Osteoblast (primary cell): ENCODE data around the gene ORAI2. TPM values are rescaled to one million over a fixed set of nuclear protein-coding genes. Genes with fewer than 3 reads are reported as not detected.

Source experiments
- DNase-seq: peaks from one replicate; pipeline ENCODE4 v3.0.0; 2011; ENCODE audit warnings: low spot score, mixed read lengths; ENCODE audit not compliant: insufficient read length; ENCODE audit errors: missing footprints
- H2AFZ ChIP-seq: 2 replicates; pipeline ENCODE4 v1.6.0; 2011; ENCODE audit warnings: mild to moderate bottlenecking, low read length
- H3K27ac ChIP-seq: 2 replicates; pipeline ENCODE4 v1.5.1; 2011; ENCODE audit warnings: mild to moderate bottlenecking, low read depth, low read length, moderate library complexity
- H3K27me3 ChIP-seq: 2 replicates; pipeline ENCODE4 v1.6.0; 2012; ENCODE audit warnings: mild to moderate bottlenecking, control low read depth, inconsistent platforms, low read length, moderate library complexity; ENCODE audit not compliant: insufficient read depth
- H3K36me3 ChIP-seq: 2 replicates; pipeline ENCODE4 v1.5.1; 2011; ENCODE audit warnings: mild to moderate bottlenecking, low read length, control low read depth, moderate library complexity; ENCODE audit not compliant: insufficient read depth
- H3K4me1 ChIP-seq: 2 replicates; pipeline ENCODE4 v1.5.1; 2011; ENCODE audit warnings: mild to moderate bottlenecking, low read length, control low read depth, moderate library complexity; ENCODE audit not compliant: insufficient read depth
- H3K4me2 ChIP-seq: 2 replicates; pipeline ENCODE4 v1.6.0; 2011; ENCODE audit warnings: mild to moderate bottlenecking, low read length; ENCODE audit not compliant: insufficient read depth
- H3K4me3 ChIP-seq: fragments of 200-600 bp; sonication (generic); 3 replicates; pipeline ENCODE4 v1.5.1; 2012; ENCODE audit warnings: mild to moderate bottlenecking, low read length, inconsistent platforms; ENCODE audit not compliant: insufficient read depth
- H3K79me2 ChIP-seq: 2 replicates; pipeline ENCODE4 v1.6.0; 2012; ENCODE audit warnings: mild to moderate bottlenecking, low read length, control low read depth, inconsistent platforms; ENCODE audit not compliant: insufficient read depth
- H3K9me3 ChIP-seq: 2 replicates; pipeline ENCODE4 v1.5.1; 2011; ENCODE audit warnings: low read depth, low read length, control low read depth
- H4K20me1 ChIP-seq: 2 replicates; pipeline ENCODE4 v1.6.0; 2012; ENCODE audit warnings: mild to moderate bottlenecking, low read length, control low read depth; ENCODE audit not compliant: insufficient read depth
- total RNA-seq: library from RNA; depleted of rRNA; stranded (reverse); fragments of >200 nt; gene quantifications from 2 replicates; pipeline ENCODE4 v1.2.3, GENCODE V29; 2012
- TF ChIP-seq, protein P1 (sequence below): IDR thresholded peaks from 2 replicates; pipeline ENCODE4 v1.5.1; 2011; ENCODE audit warnings: mild to moderate bottlenecking, low read depth, low read length, moderate library complexity; ENCODE audit errors: extremely low read depth

ORAI2 gene
- total RNA-seq, 1 donor: 44.2 TPM

DNA sequence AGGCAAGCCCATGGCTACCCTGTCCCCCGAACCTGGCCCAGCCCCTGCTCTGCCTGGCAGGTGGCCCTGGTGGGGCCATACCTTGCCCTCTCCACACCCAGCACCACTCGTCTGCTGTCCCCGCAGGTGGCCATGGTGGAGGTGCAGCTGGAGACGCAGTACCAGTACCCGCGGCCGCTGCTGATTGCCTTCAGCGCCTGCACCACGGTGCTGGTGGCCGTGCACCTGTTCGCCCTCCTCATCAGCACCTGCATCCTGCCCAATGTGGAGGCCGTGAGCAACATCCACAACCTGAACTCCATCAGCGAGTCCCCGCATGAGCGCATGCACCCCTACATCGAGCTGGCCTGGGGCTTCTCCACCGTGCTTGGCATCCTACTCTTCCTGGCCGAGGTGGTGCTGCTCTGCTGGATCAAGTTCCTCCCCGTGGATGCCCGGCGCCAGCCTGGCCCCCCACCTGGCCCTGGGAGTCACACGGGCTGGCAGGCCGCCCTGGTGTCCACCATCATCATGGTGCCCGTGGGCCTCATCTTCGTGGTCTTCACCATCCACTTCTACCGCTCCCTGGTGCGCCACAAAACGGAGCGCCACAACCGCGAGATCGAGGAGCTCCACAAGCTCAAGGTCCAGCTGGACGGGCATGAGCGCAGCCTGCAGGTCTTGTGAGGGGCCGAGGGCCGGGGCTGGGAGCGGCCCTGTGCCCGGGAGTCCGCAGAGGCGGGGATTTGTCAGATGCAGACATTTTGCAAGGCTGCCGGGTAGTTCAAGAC is 13.2 kb downstream of the ORAI2 start:
- Histone ChIP-seq H3K9me3 (no peaks in the 10 kb centered on the region), H3K27me3 (no peaks in the 10 kb centered on the region), H3K4me1 (peaks cover 5% of the 10 kb centered on the region), H2AFZ (no peak overlapping the region), H3K4me3 (no peak overlapping the region), H3K27ac (no peak overlapping the region), H3K4me2 (no peak overlapping the region), H4K20me1 (peaks cover 5% of the 10 kb centered on the region), H3K36me3 (peaks cover 19% of the 10 kb centered on the region), H3K79me2 (no peaks in the 10 kb centered on the region)
- DNase-seq: peak; percentile 27
- TF ChIP-seq, protein P1, sequence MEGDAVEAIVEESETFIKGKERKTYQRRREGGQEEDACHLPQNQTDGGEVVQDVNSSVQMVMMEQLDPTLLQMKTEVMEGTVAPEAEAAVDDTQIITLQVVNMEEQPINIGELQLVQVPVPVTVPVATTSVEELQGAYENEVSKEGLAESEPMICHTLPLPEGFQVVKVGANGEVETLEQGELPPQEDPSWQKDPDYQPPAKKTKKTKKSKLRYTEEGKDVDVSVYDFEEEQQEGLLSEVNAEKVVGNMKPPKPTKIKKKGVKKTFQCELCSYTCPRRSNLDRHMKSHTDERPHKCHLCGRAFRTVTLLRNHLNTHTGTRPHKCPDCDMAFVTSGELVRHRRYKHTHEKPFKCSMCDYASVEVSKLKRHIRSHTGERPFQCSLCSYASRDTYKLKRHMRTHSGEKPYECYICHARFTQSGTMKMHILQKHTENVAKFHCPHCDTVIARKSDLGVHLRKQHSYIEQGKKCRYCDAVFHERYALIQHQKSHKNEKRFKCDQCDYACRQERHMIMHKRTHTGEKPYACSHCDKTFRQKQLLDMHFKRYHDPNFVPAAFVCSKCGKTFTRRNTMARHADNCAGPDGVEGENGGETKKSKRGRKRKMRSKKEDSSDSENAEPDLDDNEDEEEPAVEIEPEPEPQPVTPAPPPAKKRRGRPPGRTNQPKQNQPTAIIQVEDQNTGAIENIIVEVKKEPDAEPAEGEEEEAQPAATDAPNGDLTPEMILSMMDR: no peak

DNA sequence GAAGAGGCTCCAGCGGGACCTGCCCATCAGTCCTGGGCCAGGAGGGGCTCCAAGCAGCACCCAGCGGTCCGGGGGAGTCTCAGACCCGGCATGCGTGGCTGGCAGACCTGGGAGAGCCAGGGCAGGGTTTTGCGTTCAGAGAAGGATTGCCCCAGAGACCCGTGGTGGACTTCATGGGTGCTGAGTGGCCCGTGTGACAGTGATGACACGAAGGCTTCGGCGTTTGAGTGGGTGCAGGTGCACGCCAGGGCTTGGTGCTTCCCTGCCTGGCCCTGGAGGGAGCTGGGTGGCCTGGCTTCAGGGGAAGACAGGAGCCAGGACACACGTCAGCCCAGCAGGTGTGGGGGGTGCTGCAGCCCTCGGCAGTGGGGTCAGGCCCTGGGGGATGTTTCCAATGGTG is 13.9 kb downstream of the ORAI2 start:
- TF ChIP-seq, protein P1: no peak
- peaks cover 8% of the 10 kb centered on the region for H3K4me1 ChIP-seq
- no peaks in the 10 kb centered on the region for H3K9me3 ChIP-seq
- no peaks in the 10 kb centered on the region for H3K27me3 ChIP-seq
- H2AFZ ChIP-seq: no peak overlapping the region
- no peak overlapping the region for H3K27ac ChIP-seq
- H3K4me2 ChIP-seq: no peak overlapping the region
- peak; percentile 75 for DNase-seq
- peaks cover 17% of the 10 kb centered on the region for H3K36me3 ChIP-seq
- H3K4me3 ChIP-seq: no peak overlapping the region
- H4K20me1 ChIP-seq: peaks cover 5% of the 10 kb centered on the region
- H3K79me2 ChIP-seq: no peaks in the 10 kb centered on the region

DNA sequence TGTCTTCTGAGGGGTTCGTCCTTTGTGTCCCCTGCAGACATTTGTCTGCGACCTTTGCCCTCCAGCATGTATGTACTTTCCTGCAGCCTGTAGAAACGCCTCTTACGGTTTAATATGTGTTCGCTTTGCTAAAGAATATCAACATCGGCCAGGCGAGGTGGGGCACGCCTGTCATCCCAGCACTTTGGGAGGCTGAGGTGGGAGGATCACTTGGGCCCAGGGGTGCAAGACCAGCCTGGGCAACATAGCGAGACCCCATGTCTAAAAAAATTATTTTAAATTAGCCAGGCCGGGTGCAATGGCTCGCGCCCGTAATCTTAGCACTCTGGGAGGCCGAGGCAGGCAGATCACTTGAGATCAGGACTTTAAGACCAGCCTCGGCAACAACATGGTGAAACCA is 15.8 kb downstream of the ORAI2 start:
- Histone ChIP-seq H3K4me1 (peaks cover 8% of the 10 kb centered on the region), H3K9me3 (no peaks in the 10 kb centered on the region), H3K27me3 (no peaks in the 10 kb centered on the region), H3K4me2 (no peak overlapping the region), H4K20me1 (peaks cover 5% of the 10 kb centered on the region), H2AFZ (no peak overlapping the region), H3K79me2 (no peaks in the 10 kb centered on the region), H3K36me3 (peaks cover 17% of the 10 kb centered on the region), H3K4me3 (no peak overlapping the region), H3K27ac (no peak overlapping the region)
- TF ChIP-seq, protein P1: no peak
- DNase-seq: no peak

DNA sequence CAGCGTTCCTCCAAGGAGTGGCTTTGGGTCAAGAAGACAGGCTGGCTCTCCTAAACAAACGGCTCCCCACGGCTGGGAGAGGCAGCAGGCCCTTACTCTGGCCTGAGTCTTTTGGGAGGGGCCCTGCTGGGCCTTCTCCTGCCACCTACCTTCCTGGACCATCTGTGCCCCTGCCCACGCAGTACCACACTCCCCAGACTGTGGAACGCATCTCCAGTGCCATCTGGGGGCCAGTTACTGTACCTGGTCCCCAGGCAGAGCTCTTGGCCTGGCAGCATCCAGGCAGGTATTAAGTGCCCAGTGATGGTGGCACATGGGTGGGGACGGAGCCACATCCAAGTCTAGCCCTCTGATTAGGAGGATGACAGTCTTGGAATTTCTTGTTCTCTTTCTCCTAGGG is 16.9 kb downstream of the ORAI2 start:
- DNase-seq: peak; percentile 73
- peaks cover 5% of the 10 kb centered on the region for H4K20me1 ChIP-seq
- peaks cover 12% of the 10 kb centered on the region for H3K36me3 ChIP-seq
- no peaks in the 10 kb centered on the region for H3K27me3 ChIP-seq
- no peak overlapping the region for H3K27ac ChIP-seq
- no peak overlapping the region for H2AFZ ChIP-seq
- TF ChIP-seq, protein P1: no peak
- H3K9me3 ChIP-seq: no peaks in the 10 kb centered on the region
- H3K4me1 ChIP-seq: peaks cover 8% of the 10 kb centered on the region
- no peak overlapping the region for H3K4me3 ChIP-seq
- H3K4me2 ChIP-seq: no peak overlapping the region
- H3K79me2 ChIP-seq: no peaks in the 10 kb centered on the region
